ENCODE data around the gene PYM1.

GRCh38 chr12:55972911-55973598, 45.4 kb upstream of the PYM1 start:
- TF ChIP-seq CTCF (IDR thresholded peaks at IDR 0.05 in 8 of 11, conservative IDR thresholded peaks at IDR 0.05 in 3 of 11) (no peak), POLR2A (IDR thresholded peaks at IDR 0.05) (peak in 1 of 3 donors; percentile 86), POLR2AphosphoS5 (IDR thresholded peaks at IDR 0.05) (peak in 1 of 3 donors; percentile 89)
